Measurements from ENCODE around the gene CNTROB.

The CNTROB gene

GRCh38 chr17:7931709-7932482, at the start of gene CNTROB, which contains the start of gene TRAPPC1:
TSS of gene CNTROB (plus strand) at chr17:7932206. CDS start at chr17:7933080, 874 bp downstream.
TSS of gene TRAPPC1 (minus strand) at chr17:7931946. CDS start at chr17:7931829, 117 bp downstream.
- peak; percentile 100 for DNase-seq (ENCODE audit: extremely low read depth in 1 of 2, low read depth in 1 of 2)

- no peak for DNase-seq (ENCODE audit: extremely low read depth in 1 of 2, low read depth in 1 of 2)
Measured at GRCh38 chr17:7882629-7883028, 49.4 kb upstream of the CNTROB start.

GRCh38 chr17:7883781-7884386, 48.1 kb upstream of the CNTROB start:
- no peak for DNase-seq (ENCODE audit: extremely low read depth in 1 of 2, low read depth in 1 of 2)

- DNase-seq (ENCODE audit: extremely low read depth in 1 of 2, low read depth in 1 of 2): no peak
Measured at GRCh38 chr17:7884581-7885366, 47.2 kb upstream of the CNTROB start.

GRCh38 chr17:7885367-7886226, 46.4 kb upstream of the CNTROB start:
- peak in 1 of 2 donors; percentile 37 for DNase-seq (ENCODE audit: extremely low read depth in 1 of 2, low read depth in 1 of 2)

- DNase-seq (ENCODE audit: extremely low read depth in 1 of 2, low read depth in 1 of 2): peak in 1 of 2 donors; percentile 38
Measured at GRCh38 chr17:7886227-7887037, 45.6 kb upstream of the CNTROB start.

- DNase-seq (ENCODE audit: extremely low read depth in 1 of 2, low read depth in 1 of 2): no peak
Measured at GRCh38 chr17:7887038-7887481, 44.9 kb upstream of the CNTROB start.

- DNase-seq (ENCODE audit: extremely low read depth in 1 of 2, low read depth in 1 of 2): peak; percentile 65 to 87
Measured at GRCh38 chr17:7887482-7888183, 44.4 kb upstream of the CNTROB start.

- DNase-seq (ENCODE audit: extremely low read depth in 1 of 2, low read depth in 1 of 2): peak in 1 of 2 donors; percentile 32
Measured at GRCh38 chr17:7888184-7888920, 43.7 kb upstream of the CNTROB start, which contains the start of gene CHD3. TSS of gene CHD3 (plus strand) at chr17:7888789. CDS start at chr17:7889001, 212 bp downstream.

- DNase-seq (ENCODE audit: extremely low read depth in 1 of 2, low read depth in 1 of 2): peak in 1 of 2 donors; percentile 25
Measured at GRCh38 chr17:7889166-7889955, 42.6 kb upstream of the CNTROB start.

GRCh38 chr17:7893187-7893880, 38.7 kb upstream of the CNTROB start:
- no peak for DNase-seq (ENCODE audit: extremely low read depth in 1 of 2, low read depth in 1 of 2)

- DNase-seq (ENCODE audit: extremely low read depth in 1 of 2, low read depth in 1 of 2): no peak
Measured at GRCh38 chr17:7894226-7894625, 37.8 kb upstream of the CNTROB start.

- DNase-seq (ENCODE audit: extremely low read depth in 1 of 2, low read depth in 1 of 2): no peak
Measured at GRCh38 chr17:7894866-7895265, 37.1 kb upstream of the CNTROB start.

- DNase-seq (ENCODE audit: extremely low read depth in 1 of 2, low read depth in 1 of 2): no peak
Measured at GRCh38 chr17:7897090-7897489, 34.9 kb upstream of the CNTROB start.

- DNase-seq (ENCODE audit: extremely low read depth in 1 of 2, low read depth in 1 of 2): no peak
Measured at GRCh38 chr17:7897773-7898172, 34.2 kb upstream of the CNTROB start.

- DNase-seq (ENCODE audit: extremely low read depth in 1 of 2, low read depth in 1 of 2): no peak
Measured at GRCh38 chr17:7903154-7904103, 28.6 kb upstream of the CNTROB start.
